DMS79 treated with DMSO at 0.1 percent for 48 hours (cell line): Measurements from ENCODE around the gene TMEM203.
"Not testable (repeated sequence)": the region's sequence is repeated elsewhere in the genome, so short reads cannot be mapped to it uniquely, and the experiment has no call there.

Source experiments
- DNase-seq: peaks from one replicate; lab custom pipeline; 2025; lab: John Stamatoyannopoulos, UW

The TMEM203 gene, protein sequence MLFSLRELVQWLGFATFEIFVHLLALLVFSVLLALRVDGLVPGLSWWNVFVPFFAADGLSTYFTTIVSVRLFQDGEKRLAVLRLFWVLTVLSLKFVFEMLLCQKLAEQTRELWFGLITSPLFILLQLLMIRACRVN

DNA sequence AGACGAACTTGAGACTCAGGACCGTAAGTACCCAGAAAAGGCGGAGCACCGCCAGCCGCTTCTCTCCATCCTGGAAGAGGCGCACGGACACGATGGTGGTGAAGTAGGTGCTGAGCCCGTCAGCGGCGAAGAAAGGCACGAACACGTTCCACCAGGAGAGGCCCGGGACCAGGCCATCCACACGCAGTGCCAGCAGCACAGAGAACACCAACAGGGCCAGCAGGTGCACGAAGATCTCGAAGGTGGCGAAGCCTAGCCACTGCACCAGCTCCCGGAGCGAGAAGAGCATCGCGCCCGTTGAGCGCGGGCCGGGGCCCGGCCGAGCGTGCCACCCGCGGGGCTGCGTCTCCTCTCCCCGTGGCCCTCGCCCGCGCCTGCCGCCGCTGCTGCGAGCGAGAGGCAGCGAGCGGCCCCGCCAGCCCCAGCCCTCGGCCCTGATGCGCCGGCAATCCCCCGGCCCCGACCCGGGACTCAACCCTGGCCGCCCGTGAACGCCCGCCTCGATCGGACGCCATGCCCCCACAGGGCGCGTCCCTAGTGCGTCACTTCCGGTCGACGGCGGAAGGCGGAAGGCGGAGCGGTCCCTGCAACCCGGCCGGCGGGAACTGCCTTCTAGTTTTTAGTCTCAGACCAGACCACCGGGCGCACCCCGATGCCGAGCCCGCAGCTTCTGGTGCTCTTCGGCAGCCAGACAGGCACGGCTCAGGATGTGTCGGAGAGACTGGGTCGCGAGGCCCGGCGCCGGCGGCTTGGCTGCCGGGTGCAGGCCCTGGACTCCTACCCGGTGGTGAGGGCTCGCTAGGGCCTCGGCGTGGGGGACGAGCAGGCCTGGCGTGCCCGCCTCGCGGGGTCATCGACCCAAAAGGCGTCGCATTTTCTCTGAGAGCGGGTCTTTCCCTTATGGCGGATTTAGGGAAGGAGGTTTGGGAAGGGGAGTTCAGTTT lies at the start of gene TMEM203, which contains the start of gene NDOR1:
Gene TMEM203 (minus strand): TSS at position 523 of the 944 bp plus-strand sequence. CDS start 234 bp downstream, at position 289.
Gene NDOR1 (plus strand): TSS at position 575 of the 944 bp plus-strand sequence. CDS start 78 bp downstream, at position 653.
- peak; percentile 73 for DNase-seq

DNA sequence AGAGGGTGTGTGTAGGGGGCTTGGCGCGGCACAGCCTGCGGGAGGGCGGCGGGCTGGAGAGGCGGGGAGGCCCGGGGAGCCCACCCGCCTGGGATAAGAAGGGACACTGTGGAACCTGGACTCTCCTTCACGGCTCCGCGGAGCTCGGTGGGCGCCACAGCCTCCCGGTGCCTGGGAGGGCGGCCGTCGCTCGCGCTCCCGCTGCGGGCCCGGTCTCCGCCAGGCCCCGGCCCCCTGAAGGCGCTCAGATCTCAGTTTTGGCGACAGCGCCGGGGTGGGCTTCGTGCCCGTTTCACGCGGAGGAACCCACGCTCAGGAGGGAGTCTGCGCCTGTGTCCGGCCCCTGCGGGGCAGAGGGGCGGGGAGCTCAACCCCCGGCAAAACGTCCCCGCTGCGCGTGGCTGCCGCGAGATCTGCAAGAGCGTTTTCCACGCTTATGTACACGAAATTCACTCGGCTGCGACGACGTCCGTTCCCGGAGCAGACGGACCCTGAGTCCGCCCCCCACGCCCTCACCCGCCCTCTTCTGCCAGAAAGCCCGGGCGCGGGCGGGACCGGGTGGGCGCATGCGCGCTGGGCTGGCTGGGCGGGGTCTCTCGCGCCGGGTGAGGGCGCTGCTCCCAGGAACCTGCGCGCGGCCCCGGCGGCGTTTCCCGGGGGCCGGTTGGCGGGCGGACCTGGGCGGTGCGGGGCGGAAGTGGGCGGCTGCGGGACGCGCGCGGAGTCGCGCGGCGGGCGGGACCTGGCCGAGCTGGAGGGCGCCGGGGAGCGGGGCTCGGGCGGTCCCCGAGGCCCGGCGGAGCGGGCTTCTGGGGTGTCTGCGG lies 49.4 kb upstream of the TMEM203 start, which contains the start of gene NELFB:
Gene NELFB (plus strand): TSS at position 704 of the 824 bp plus-strand sequence.
- DNase-seq = peak; percentile 69

DNA sequence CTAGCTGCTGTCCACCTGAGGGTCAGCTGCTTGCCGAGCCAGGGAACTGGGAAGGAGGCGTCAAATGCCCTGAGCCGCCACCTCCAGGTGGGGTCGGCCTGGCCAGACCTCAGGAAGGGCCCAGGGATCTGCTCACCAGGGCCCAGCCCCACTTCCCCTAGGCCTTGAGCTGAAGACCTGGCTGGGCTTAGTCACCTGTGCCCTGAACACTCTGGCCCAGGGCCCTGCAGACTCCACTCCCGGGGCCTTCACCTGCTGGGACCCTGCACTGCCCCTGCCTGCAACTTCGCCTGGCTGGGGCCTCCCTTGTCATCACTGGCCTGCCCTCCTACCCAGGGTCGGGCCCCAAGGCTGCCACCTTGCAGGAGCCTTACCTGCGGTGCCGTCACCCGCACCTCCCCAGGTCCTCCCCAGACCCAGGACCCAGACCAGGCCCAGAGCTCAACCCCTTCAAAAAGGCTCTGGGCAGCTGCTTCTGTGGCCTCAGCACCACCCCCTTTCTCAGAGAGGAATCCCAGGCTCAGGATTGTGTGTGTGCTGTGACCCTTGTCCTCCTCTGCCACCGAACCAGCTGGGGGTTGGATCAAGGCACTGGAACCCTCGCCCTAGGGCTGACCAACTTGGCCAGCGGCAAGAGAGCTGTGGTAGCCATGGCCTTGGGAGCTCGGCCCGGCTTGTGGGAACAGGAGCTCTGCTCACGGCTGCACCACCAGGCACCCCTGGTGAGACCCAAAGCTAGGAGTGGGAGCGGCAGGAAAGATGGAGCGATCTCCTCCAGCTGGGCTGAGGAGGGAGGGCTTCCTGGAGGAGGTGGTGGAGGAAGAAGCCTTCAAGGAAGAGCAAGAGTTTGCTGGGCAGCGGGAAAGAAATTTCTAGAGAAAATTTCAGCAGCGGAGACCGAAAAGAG lies 48.5 kb upstream of the TMEM203 start:
- no peak for DNase-seq

DNA sequence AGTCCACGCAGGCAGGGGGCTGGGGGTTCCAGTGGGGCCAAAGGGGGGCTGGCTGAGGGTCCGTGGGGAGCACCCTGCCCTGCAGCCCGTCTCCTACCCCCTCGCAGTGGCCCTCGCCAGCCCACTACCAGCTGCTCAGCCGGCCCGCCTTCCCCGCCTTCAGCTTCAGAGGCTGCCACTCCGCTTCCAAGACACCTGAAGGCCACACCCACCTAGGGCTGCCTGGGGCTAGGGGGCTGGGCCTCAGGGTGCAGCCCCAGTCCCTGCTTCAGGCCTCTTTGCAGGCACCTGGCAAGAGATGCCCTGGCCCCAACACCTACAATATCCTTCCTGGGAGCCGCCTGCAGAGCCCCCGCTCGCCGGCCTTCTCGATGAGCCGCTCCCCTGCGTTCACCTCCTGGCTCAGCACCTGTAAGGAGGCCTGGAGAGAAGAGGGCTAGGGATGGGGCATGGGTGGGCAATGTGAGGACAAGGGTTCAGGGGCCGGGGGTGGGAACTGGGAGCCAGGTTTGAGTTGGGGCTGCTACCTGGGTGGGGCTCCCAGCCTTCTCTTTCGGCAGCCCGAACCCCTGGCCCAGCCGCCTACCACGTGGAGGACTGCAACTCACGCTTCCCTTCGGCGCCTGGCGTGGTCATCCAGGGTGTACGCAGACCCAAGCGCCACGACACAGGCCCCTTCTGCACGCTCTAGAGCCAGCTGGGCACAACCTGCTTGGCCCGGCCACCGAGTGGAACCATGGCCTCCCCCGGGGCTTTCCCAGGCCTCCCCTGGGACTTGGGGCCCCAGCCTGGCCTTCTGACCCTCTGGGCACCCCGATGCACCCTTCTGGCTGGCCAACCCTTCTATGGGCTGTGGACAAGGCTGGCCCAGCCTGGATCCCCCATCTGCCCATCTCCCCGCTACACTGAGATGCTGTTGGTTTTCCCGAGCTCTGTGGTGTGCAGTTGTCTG lies 47.4 kb upstream of the TMEM203 start:
- DNase-seq = no peak

DNA sequence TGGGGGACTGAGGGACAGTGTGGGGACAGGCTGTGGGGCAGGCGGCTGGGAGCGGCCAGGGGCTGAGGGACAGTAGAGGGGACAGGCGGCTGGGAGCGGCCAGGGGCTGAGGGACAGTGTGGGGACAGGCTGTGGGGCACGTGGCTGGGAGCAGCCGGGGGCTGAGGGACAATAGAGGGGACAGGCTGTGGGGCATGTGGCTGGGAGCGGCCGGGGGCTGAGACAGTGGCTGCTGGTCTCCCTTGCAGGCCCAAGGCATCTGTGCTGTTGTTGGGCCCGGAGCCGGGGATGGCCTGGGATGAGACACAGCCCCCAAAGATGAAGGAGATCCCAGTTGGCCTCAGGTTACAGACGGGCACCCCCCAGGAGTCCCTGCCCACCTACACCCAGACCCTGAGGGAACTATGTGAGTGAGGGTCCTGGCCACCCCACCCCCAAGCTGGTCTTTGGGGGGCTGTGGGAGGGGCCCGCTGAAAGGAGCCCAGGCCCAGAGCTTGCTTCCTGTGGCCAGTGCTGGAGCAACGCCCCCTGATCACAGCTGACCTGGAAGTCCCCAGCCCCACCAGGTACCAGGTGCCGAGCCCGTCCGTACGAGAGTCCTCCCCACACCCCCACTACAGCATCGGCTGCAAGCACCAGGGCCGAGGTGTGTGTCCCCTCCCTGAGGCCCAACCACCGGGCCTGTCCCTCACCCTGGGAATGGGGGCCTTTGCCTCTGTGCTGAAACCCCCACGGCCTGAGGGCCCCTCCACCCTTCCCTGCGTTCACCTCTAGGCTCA lies 46.2 kb upstream of the TMEM203 start:
- DNase-seq = no peak

DNA sequence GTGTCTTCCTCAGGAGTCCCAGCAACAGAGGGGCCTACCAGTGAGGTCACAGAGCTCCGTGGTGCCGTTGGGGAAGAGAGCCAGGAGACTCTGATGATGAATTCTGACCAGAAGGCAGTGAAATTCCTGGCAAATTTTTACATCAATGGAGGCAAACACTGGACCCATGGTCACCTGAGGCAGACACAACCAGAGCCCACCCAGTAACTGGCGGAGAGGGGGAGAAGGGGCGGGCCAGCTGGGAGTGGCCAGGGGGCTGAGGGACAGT lies 45.7 kb upstream of the TMEM203 start, which contains the start of gene STPG3:
Gene STPG3 (plus strand): TSS at position 93 of the 268 bp plus-strand sequence. CDS start 1 bp downstream, at position 94.
- no peak for DNase-seq

DNA sequence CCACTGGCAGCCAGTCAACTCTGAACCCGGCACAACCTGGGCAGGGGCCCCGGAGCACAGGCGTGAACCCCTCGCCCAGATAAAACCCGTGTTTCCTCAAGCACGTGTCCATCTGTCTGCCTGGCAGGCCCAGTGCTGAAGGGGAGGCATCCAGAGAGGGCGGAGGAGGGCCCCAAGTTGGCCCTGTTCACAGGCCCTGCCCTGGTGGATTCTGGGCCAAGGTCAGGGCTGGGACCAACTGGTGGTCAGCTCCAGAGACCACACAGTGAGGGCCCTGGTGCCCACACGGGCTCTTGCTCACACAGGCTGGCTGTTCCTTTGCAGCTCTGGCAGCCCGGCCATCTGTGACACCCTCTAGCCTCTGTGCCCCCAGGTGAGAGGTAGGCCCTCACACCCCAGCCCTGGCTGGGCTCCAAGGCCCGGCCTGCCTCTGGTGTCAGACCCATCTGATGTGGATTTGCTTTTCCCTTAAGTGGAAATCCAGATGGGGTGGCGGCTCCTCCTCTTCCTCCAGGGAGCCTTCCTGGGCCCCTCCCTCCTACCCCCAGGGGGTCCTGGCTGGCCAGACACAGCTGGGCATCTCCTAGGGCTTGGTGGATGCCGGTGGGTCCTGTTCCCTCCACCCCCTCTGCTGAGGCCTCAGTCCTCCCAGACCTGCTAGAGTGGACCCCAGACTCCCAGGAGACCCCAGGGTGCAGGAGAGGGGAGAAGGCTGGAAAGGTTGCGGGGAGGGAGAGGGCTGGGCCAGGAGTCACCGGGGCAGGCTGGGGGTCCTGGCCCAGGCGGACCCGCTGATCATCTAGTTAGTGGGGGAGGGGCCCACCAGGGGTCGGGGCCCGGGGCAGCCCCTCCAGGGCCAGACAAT lies 45.1 kb upstream of the TMEM203 start:
- DNase-seq = no peak

DNA sequence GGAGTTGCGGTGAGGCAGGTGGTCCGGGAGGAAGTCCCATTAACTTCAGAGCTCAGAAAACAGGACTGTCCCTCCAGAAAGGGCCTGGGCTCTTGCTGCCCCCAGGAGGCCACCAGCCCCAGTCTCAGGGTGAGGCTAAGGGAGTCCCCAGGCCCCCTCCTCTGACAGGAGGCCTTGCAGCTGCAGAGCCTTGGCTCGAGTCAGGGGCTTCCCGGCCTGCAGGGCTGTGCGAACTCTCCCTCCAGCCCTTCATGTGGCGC lies 42.4 kb upstream of the TMEM203 start:
- DNase-seq = no peak

DNA sequence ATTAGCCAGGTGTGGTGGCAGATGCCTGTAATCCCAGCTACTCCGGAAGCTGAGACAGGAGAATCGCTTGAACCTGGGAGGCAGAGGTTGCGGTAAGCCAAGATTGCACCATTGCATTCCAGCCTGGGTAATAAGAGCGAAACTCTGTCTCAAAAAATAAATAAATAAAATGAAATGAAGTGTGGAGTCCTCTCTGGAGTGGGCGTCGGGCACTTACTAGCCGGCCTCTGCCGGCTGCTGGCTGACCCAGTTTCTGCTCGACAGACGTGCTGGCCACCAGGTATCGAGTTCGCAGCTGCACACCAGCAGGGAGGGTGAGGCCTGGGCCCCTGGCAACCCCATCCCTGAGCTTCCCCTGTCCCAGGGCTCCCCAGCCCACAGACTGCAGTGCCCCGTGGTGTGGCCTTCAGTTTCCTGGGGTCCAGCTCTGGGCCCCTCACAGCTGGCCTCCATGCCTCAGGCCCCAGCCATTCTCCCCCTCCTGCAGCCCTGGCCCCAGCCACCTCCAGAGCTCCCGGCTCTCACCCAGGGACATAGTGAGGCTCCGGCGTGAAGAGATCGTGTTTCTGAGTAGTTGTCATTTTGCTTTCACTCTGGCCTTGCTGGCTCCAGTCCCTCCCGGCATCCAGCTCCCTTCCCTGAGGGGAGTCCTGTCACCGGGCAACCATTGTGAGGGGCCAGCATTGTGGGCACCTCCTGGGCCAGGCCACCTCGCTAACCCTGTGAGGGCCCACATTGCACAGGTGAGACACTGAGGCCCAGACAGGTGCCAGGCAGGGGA lies 41.9 kb upstream of the TMEM203 start:
- peak; percentile 23 for DNase-seq

DNA sequence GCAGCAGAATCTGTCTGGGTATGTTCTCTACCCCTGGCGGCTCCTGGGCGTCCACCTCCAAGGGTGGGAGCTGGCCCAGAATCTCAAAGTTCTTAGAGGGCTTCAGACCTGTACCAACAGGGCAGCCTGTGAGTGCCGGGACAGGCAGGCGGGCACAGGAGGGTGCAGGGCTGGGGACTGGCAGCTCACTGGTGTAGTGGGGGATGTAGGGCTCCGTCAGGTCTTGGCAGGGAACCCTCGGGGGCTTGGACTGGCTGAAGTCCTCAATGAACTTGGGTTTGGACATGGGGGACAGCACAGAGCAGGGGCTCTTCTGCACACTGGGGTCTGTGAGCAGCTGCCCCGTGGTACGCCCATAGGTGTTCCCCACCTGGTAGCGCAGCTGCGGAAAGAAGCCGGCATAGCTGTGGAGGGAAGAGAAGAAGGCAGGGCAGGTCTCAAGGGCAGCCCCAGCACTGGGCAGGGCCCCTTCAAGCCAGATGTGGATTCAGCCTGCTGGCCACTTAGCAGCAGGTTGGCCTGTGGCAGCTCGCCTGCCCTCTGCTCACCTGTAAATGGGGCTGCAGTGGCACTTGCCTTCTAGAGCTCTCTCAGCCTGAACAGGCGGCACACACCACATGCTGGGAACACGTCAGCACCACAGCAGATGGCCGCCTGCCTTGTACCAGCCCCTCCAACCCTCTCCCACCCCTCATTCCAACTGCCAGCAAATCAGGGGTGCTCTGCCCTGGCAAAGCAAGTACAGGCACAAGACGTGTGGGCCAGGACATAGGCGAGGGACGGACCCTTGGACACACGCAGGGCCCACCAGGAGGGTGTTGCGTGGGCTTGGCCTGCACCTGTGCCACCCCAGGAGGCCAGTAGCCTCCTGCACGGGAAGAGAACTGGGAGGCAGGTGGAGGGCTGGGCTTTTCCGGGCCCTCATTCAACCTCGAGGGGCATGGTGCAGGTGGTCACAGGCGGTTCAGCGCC lies 40.3 kb upstream of the TMEM203 start:
- peak; percentile 51 for DNase-seq

DNA sequence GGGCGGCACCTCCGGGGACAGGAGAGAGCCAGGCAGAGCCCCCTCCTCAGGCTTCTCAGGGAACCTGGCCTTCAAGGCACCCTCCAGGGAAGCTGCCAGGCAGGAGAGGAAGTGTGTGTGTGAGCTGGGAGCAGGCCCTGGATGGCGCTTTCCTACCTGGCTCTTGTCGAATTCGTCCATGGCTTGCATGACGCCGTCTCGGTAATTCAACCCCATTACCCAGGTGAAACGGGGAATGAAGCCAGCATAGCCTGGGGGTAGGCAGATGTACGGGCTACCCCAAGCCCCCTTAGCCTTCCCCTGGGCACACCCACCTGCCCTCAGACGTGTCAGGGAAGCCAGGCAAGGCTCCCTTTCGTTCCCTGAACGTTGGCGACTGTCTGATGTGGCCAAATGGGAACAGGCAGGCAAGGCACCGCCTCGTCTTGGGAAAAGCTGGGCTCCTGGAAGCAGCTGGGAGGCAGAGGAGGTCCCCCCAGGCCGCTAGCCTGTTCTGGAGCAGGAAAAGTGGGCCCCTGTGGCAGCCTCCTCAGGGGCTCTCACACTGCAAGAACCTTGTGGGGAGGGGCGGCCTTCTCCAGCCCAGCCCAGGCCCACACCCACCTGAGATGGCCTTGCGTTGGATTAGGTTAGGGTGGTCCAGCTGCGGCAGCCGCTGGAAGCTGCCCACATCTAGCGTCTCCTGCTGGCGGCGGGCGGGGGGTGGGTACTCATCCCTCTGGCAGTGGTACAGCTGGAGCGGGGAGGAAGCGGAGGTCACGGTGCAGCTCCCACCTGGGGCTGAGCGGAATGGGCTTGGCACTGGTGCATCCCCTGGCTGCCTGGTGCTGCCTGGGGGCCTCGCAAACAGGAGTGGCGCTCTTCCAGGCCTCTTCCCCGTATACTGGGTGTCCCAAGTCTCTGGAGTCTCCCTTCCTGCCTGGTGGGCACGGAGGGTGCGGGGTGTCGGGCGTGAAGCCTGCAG lies 39.3 kb upstream of the TMEM203 start:
- DNase-seq = peak; percentile 47

DNA sequence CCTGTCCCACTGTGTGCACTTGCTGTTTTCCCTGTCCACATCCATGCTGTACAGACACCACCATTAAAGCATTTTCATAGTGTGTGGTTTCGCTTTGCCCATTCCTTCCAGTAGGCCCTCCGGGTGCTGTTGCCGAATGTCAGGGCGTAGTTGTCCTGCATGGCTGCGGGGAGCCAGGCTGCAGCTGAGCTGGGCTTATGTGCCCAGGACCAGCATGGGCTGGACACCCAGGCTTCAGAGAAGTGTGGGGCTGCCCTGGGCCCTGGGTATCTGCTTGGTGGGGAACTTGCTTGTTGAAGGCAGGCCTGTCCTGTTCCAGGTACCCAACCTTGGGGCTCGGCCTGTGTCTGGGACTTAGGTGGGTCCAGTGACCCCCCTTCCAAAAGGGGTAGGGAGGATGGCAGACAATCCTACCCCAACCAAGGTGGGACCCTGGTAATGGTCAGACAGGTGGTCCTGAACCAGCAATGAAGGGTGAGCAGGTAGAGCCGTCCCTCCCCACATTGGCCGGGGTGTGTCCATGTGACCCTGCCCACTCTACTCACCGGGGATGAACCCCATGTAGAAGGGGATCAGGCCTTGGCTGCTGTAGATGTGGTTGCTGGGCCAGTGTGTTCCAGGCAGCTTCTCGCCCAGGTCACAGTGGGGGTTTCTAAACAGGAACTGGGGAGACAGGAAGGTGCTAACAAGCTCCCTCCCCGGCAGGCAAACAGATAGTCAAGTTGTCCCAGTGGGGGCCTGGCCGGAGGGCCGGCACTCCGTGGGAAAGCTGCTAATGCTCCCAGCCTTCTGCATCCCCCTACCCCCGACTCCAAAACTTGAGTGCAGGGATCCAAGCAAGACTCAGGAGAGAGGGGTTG lies 38.4 kb upstream of the TMEM203 start:
- no peak for DNase-seq

DNA sequence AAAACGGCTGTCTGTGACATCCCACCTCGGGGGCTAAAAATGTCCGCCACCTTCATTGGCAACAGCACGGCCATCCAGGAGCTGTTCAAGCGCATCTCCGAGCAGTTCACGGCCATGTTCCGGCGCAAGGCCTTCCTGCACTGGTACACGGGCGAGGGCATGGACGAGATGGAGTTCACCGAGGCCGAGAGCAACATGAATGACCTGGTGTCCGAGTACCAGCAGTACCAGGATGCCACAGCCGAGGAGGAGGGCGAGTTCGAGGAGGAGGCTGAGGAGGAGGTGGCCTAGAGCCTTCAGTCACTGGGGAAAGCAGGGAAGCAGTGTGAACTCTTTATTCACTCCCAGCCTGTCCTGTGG lies 37.8 kb upstream of the TMEM203 start:
- DNase-seq = not testable (repeated sequence)
